Stimulated activated CD4-positive, alpha-beta T cell treated with anti-CD3 and anti-CD28 coated beads, TNF-alpha, amount 100 ng/mL, for 1 hour (primary cell): ENCODE results near the gene SLC66A2.

Source experiments
- DNase-seq, 3 donors: peaks; one replicate each; pipeline ENCODE4 v3.0.0-alpha.2; 2020; ENCODE audit warnings: low read depth in 3 of 3, low spot score in 1 of 3

SLC66A2 gene

GRCh38 chr18:79921984-79922965 lies 29.2 kb downstream of the SLC66A2 start:
- no peak for DNase-seq

GRCh38 chr18:79919089-79919488 lies 32.4 kb downstream of the SLC66A2 start:
- DNase-seq = no peak

GRCh38 chr18:79918615-79919011 lies 32.8 kb downstream of the SLC66A2 start:
- no peak for DNase-seq

- no peak for DNase-seq
These were observed 33.4 kb downstream of the SLC66A2 start for GRCh38 chr18:79917853-79918614.

GRCh38 chr18:79917169-79917852 lies 34.1 kb downstream of the SLC66A2 start:
- no peak for DNase-seq

- no peak for DNase-seq
These were observed 34.8 kb downstream of the SLC66A2 start for GRCh38 chr18:79916546-79917168.

- DNase-seq = no peak
These were observed 35.3 kb downstream of the SLC66A2 start for GRCh38 chr18:79916128-79916494.

- no peak for DNase-seq
These were observed 36.0 kb downstream of the SLC66A2 start for GRCh38 chr18:79915161-79916127.

GRCh38 chr18:79914614-79915160 lies 36.8 kb downstream of the SLC66A2 start:
- DNase-seq = no peak

- DNase-seq = no peak
These were observed 38.2 kb downstream of the SLC66A2 start for GRCh38 chr18:79912994-79913831.

- peak in 1 of 3 donors; percentile 6 for DNase-seq
These were observed 39.0 kb downstream of the SLC66A2 start for GRCh38 chr18:79912409-79912991.

- no peak for DNase-seq
These were observed 39.8 kb downstream of the SLC66A2 start for GRCh38 chr18:79911344-79912270.

GRCh38 chr18:79910563-79911343 lies 40.7 kb downstream of the SLC66A2 start:
- DNase-seq = no peak

GRCh38 chr18:79906706-79907105 lies 44.7 kb downstream of the SLC66A2 start:
- DNase-seq = no peak

GRCh38 chr18:79905993-79906392 lies 45.5 kb downstream of the SLC66A2 start:
- DNase-seq = no peak

GRCh38 chr18:79905389-79905911 lies 46.0 kb downstream of the SLC66A2 start:
- DNase-seq = no peak
